ENCODE measurements around the gene MGME1. TPM values are rescaled to one million over a fixed set of nuclear protein-coding genes. Genes with fewer than 3 reads are reported as not detected.

MGME1 gene
- total and polyA plus RNA-seq, 9 of the 15 experiments (the other 6 are each of a cell fraction or from before 2014, with no cell fraction given) = 13.4 to 45.1 (median 30.6) TPM

GRCh38 chr20:18006684-18007083 is 37.9 kb downstream of the MGME1 start:
- FAIRE-seq (no peak), DNase-seq (ENCODE audit: extremely low read depth in 1 of 4, low spot score in 3 of 4) (no peak), ATAC-seq (no peak)
- H3K27ac ChIP-seq (ENCODE audit: extremely low read depth, low read depth, low read length) = no peak overlapping the region
- POLR2A ChIA-PET = no interaction called here
- H3K27me3 ChIP-seq (ENCODE audit: control insufficient read depth in 2 of 2, insufficient read depth in 2 of 2, low read length in 2 of 2) = no peaks in the 10 kb centered on the region
- no peaks in the 10 kb centered on the region for H3K9me3 ChIP-seq (replicated peaks; ENCODE audit: control insufficient read depth, insufficient read depth, low read depth, low read length)
- 33% methylated on average over 7 of the region's 7 CpGs for WGBS (ENCODE audit: insufficient coverage, low coverage, missing lambda C conversion rate)
- H3K4me2 ChIP-seq (ENCODE audit: insufficient read depth, low read length) = no peak overlapping the region
- no peaks in the 10 kb centered on the region for H3K36me3 ChIP-seq (ENCODE audit: control insufficient read depth, insufficient read depth, low read length)
- H3K79me2 ChIP-seq (ENCODE audit: control insufficient read depth, insufficient read depth, low read length) = no peaks in the 10 kb centered on the region
- H4K20me1 ChIP-seq (replicated peaks; ENCODE audit: control insufficient read depth, insufficient read depth, low read length) = no peaks in the 10 kb centered on the region
- no peak overlapping the region for H2AFZ ChIP-seq (ENCODE audit: low read depth, low read length)
- CTCF ChIA-PET (ENCODE audit: low intra/inter-chr PET ratio) = no interaction called here
- in situ Hi-C loops (cut with MboI) = no loop called here
- H3K9ac ChIP-seq (ENCODE audit: insufficient read depth in 1 of 2, low read depth in 2 of 2, low read length in 2 of 2) = no peak overlapping the region
- intact Hi-C loops (cut with micrococcal nuclease) = no loop called here
- peaks cover 0 to 9% of the 10 kb centered on the region in 2 experiments; a peak in 2 of 5 replicates for H3K4me1 ChIP-seq (replicated peaks in 1 of 2; ENCODE audit: control insufficient read depth in 2 of 2, insufficient read depth in 2 of 2, low read length in 2 of 2)
- BruUV-seq (replicated peaks) = no TSS peak
- no peak overlapping the region for H3K4me3 ChIP-seq
- no peaks in the 10 kb centered on the region for H3K9me1 ChIP-seq (ENCODE audit: control insufficient read depth, insufficient read depth, low read length)
- TF ChIP-seq GTF2F1 (IDR thresholded peaks at IDR 0.05; ENCODE audit: low read depth, low read length) (no peak), TCF7L2 (IDR thresholded peaks at IDR 0.05; ENCODE audit: low read depth, low read length) (no peak), SIN3A (IDR thresholded peaks at IDR 0.05; ENCODE audit: borderline replicate concordance in 2 of 2, control insufficient read depth in 1 of 2, low read depth in 2 of 2, low read length in 2 of 2) (no peak), ZNF507 (tag; conservative IDR thresholded peaks at IDR 0.05) (no peak), KDM1A (IDR thresholded peaks at IDR 0.05) (no peak), SREBF1 (IDR thresholded peaks at IDR 0.05; ENCODE audit: borderline replicate concordance, low read depth, low read length) (no peak), EZH2 (IDR thresholded peaks at IDR 0.05; ENCODE audit: borderline replicate concordance, low read depth, low read length) (no peak), YBX1 (IDR thresholded peaks at IDR 0.05) (no peak), KLF1 (tag; IDR thresholded peaks at IDR 0.05) (no peak), KDM4B (IDR thresholded peaks at IDR 0.05; ENCODE audit: borderline replicate concordance in 2 of 2, low read depth in 1 of 2) (no peak), ZC3H4 (CRISPR knock-in tag; IDR thresholded peaks at IDR 0.05; ENCODE audit: borderline replicate concordance) (no peak), MXD1 (CRISPR knock-in tag; IDR thresholded peaks at IDR 0.05; ENCODE audit: borderline replicate concordance, poor library complexity, severe bottlenecking) (no peak), CAMTA2 (CRISPR knock-in tag; conservative IDR thresholded peaks at IDR 0.05) (no peak), FOXK2 (conservative IDR thresholded peaks at IDR 0.05 in 1 of 2, IDR thresholded peaks at IDR 0.05 in 1 of 2; ENCODE audit: low read depth in 2 of 2) (no peak)
- TF ChIP-seq, protein P1, sequence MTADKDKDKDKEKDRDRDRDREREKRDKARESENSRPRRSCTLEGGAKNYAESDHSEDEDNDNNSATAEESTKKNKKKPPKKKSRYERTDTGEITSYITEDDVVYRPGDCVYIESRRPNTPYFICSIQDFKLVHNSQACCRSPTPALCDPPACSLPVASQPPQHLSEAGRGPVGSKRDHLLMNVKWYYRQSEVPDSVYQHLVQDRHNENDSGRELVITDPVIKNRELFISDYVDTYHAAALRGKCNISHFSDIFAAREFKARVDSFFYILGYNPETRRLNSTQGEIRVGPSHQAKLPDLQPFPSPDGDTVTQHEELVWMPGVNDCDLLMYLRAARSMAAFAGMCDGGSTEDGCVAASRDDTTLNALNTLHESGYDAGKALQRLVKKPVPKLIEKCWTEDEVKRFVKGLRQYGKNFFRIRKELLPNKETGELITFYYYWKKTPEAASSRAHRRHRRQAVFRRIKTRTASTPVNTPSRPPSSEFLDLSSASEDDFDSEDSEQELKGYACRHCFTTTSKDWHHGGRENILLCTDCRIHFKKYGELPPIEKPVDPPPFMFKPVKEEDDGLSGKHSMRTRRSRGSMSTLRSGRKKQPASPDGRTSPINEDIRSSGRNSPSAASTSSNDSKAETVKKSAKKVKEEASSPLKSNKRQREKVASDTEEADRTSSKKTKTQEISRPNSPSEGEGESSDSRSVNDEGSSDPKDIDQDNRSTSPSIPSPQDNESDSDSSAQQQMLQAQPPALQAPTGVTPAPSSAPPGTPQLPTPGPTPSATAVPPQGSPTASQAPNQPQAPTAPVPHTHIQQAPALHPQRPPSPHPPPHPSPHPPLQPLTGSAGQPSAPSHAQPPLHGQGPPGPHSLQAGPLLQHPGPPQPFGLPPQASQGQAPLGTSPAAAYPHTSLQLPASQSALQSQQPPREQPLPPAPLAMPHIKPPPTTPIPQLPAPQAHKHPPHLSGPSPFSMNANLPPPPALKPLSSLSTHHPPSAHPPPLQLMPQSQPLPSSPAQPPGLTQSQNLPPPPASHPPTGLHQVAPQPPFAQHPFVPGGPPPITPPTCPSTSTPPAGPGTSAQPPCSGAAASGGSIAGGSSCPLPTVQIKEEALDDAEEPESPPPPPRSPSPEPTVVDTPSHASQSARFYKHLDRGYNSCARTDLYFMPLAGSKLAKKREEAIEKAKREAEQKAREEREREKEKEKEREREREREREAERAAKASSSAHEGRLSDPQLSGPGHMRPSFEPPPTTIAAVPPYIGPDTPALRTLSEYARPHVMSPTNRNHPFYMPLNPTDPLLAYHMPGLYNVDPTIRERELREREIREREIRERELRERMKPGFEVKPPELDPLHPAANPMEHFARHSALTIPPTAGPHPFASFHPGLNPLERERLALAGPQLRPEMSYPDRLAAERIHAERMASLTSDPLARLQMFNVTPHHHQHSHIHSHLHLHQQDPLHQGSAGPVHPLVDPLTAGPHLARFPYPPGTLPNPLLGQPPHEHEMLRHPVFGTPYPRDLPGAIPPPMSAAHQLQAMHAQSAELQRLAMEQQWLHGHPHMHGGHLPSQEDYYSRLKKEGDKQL (CRISPR knock-in tag; IDR thresholded peaks at IDR 0.05; ENCODE audit: borderline replicate concordance) = no peak
- TF ChIP-seq, protein P2, sequence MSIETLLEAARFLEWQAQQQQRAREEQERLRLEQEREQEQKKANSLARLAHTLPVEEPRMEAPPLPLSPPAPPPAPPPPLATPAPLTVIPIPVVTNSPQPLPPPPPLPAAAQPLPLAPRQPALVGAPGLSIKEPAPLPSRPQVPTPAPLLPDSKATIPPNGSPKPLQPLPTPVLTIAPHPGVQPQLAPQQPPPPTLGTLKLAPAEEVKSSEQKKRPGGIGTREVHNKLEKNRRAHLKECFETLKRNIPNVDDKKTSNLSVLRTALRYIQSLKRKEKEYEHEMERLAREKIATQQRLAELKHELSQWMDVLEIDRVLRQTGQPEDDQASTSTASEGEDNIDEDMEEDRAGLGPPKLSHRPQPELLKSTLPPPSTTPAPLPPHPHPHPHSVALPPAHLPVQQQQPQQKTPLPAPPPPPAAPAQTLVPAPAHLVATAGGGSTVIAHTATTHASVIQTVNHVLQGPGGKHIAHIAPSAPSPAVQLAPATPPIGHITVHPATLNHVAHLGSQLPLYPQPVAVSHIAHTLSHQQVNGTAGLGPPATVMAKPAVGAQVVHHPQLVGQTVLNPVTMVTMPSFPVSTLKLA (conservative IDR thresholded peaks at IDR 0.05) = no peak
